ENCODE measurements around the gene PDZD2. TPM values are rescaled to one million over a fixed set of nuclear protein-coding genes. Genes with fewer than 3 reads are reported as not detected.

PDZD2 gene
- total RNA-seq, 1 experiment from 2014 or later, result 0.37 TPM

GRCh38 chr5:32151198-32151597 lies 512.3 kb downstream of the PDZD2 start:
- peaks cover 24% of the 10 kb centered on the region; the same call in 1 of the 2 replicates for H4K20me1 ChIP-seq (ENCODE audit: insufficient read depth)
- no peak overlapping the region for H3K9ac ChIP-seq (ENCODE audit: low read length)
- no peak overlapping the region for H2AFZ ChIP-seq (ENCODE audit: low read depth, low read length, poor library complexity, severe bottlenecking)
- POLR2A ChIA-PET, result interaction anchor here (0.7 kb wide), 1 partner anchor 163 kb away, joined by 3 read pairs; no protein-coding TSS in a partner anchor
- RAD21 ChIA-PET (ENCODE audit: low non-redundant PET in 1 of 2, low total read pairs in 2 of 2, uncharacterized antibody in 2 of 2, unreplicated experiment in 2 of 2), result no interaction called here
- H3K27ac ChIP-seq (ENCODE audit: low read depth, low read length), result no peak overlapping the region
- no peaks in the 10 kb centered on the region for H3K9me3 ChIP-seq (ENCODE audit: control insufficient read depth in 1 of 2, insufficient read depth in 1 of 2, low read depth in 1 of 2, low read length in 2 of 2)
- no peak overlapping the region for H3K4me3 ChIP-seq (replicated peaks in 1 of 2; ENCODE audit: low read depth in 1 of 2, low read length in 2 of 2)
- no peak overlapping the region for H3K4me2 ChIP-seq (ENCODE audit: low read length)
- H3K27me3 ChIP-seq (ENCODE audit: insufficient read depth, low read length), result no peaks in the 10 kb centered on the region
- intact Hi-C loops (cut with micrococcal nuclease), result no loop called here
- TF ChIP-seq ZBTB33 (IDR thresholded peaks at IDR 0.05; ENCODE audit: extremely low read depth, insufficient replicate concordance, low read length) (no peak), FOSL1 (IDR thresholded peaks at IDR 0.05; ENCODE audit: low read depth) (no peak), EZH2phosphoT487 (IDR thresholded peaks at IDR 0.05; ENCODE audit: borderline replicate concordance) (no peak), SRF (IDR thresholded peaks at IDR 0.05; ENCODE audit: low read depth) (no peak), POLR2A (IDR thresholded peaks at IDR 0.05; ENCODE audit: borderline replicate concordance, extremely low read depth, insufficient read depth, insufficient read length) (no peak), ELF1 (IDR thresholded peaks at IDR 0.05; ENCODE audit: borderline replicate concordance, low read depth) (no peak), ZFX (IDR thresholded peaks at IDR 0.05) (no peak), SP1 (IDR thresholded peaks at IDR 0.05; ENCODE audit: low read depth) (no peak), CTCF (IDR thresholded peaks at IDR 0.05 in 2 of 3, conservative IDR thresholded peaks at IDR 0.05 in 1 of 3; ENCODE audit: borderline replicate concordance in 1 of 3, insufficient read depth in 1 of 3, low read depth in 2 of 3, low read length in 2 of 3) (no peak), TCF7L2 (IDR thresholded peaks at IDR 0.05; ENCODE audit: borderline replicate concordance, extremely low read depth, insufficient read depth, insufficient read length) (no peak), MAX (IDR thresholded peaks at IDR 0.05) (no peak), REST (IDR thresholded peaks at IDR 0.05; ENCODE audit: low read depth) (no peak), SIN3A (IDR thresholded peaks at IDR 0.05; ENCODE audit: low read depth) (no peak), CEBPB (IDR thresholded peaks at IDR 0.05; ENCODE audit: low read depth) (no peak), YY1 (IDR thresholded peaks at IDR 0.05; ENCODE audit: extremely low read depth, insufficient replicate concordance, low read depth, low read length) (no peak), ATF3 (IDR thresholded peaks at IDR 0.05) (no peak), POLR2AphosphoS5 (IDR thresholded peaks at IDR 0.05; ENCODE audit: low read depth, low read length) (no peak)
- CTCF ChIA-PET, result no interaction called here
- no TSS peak for BruUV-seq (replicated peaks)
- no peaks in the 10 kb centered on the region for H3K9me2 ChIP-seq (ENCODE audit: insufficient read depth)
- ATAC-seq (no peak), DNase-seq (ENCODE audit: low read depth, low spot score) (no peak)
- no peaks in the 10 kb centered on the region for H3K4me1 ChIP-seq (ENCODE audit: control insufficient read depth in 1 of 2, insufficient read depth in 2 of 2, low read length in 2 of 2)
- peaks cover 100% of the 10 kb centered on the region for H3K79me2 ChIP-seq (ENCODE audit: insufficient read depth, low read length)
- no peaks in the 10 kb centered on the region for H3K36me3 ChIP-seq (ENCODE audit: control insufficient read depth in 1 of 2, insufficient read depth in 2 of 2, low read length in 2 of 2)
